Measurements from ENCODE around the gene POU2F1. TPM values are rescaled to one million over a fixed set of nuclear protein-coding genes. Genes with fewer than 3 reads are reported as not detected.
"Not testable (repeated sequence)": the region's sequence is repeated elsewhere in the genome, so short reads cannot be mapped to it uniquely, and the experiment has no call there.

The POU2F1 gene
- total and polyA plus RNA-seq, 5 donors from 2014 or later, result 5.2 to 35.3 (median 10.0) TPM

GRCh38 chr1:167197692-167198091 lies 23.0 kb upstream of the POU2F1 start:
- H3K9me3 ChIP-seq (ENCODE audit: control insufficient read depth in 2 of 2, low read length in 2 of 2), result no peaks in the 10 kb centered on the region
- H3K36me3 ChIP-seq (ENCODE audit: control insufficient read depth, insufficient read depth, low read length), result no peaks in the 10 kb centered on the region
- no peak overlapping the region for H3K27ac Mint-ChIP-seq
- no peaks in the 10 kb centered on the region for H3K4me1 Mint-ChIP-seq
- H3K4me3 ChIP-seq (ENCODE audit: low read depth, low read length), result no peak overlapping the region
- H3K4me1 ChIP-seq (ENCODE audit: control insufficient read depth, insufficient read depth, low read length, poor library complexity, severe bottlenecking), result no peaks in the 10 kb centered on the region
- ATAC-seq (ENCODE audit: low read depth in 2 of 2), result no peak
- H3K27ac ChIP-seq (ENCODE audit: insufficient read depth, low read length, poor library complexity, severe bottlenecking), result no peak overlapping the region
- DNase-seq, result no peak
- H3K27me3 ChIP-seq (ENCODE audit: control insufficient read depth, insufficient read depth, low read length), result no peaks in the 10 kb centered on the region
- no peak overlapping the region for H3K4me3 Mint-ChIP-seq
- H3K27me3 Mint-ChIP-seq, result peaks cover 9% of the 10 kb centered on the region
- H3K9me3 Mint-ChIP-seq, result peaks cover 0 to 2% (median 0%) of the 10 kb centered on the region in 7 donors
- no peaks in the 10 kb centered on the region for H3K36me3 Mint-ChIP-seq

DNA sequence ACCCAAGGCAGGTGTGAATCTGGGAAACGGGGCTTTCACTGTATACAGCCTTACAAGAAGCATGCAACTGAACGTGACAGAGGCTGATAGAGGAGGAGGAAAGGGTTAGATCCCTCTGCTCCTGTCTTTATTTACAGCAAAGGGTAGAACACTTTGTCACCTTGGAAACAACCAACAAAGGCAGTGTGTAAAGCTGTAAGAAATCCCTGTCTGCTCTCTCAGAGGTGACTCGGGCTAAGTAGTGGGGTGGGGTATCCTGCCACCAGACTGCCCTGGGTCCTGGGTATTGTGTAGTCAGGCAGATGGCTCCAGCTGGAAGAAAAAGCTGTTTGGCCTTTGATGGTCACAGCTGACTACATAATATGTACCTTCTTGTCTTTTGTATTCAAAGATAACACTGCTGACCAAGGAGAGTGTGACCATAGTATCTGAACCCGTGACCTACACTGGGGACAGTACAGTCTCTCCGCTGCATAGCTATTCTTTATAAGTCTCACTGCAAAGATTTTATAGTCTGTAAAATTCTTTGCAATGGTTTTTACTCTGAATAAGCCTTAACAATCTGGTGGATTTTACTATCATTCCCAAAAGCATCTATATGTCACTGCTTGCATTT lies 22.1 kb upstream of the POU2F1 start:
- no peaks in the 10 kb centered on the region for H3K4me1 ChIP-seq (ENCODE audit: control insufficient read depth, insufficient read depth, low read length, poor library complexity, severe bottlenecking)
- peaks cover 0 to 2% (median 0%) of the 10 kb centered on the region in 7 donors for H3K9me3 Mint-ChIP-seq
- no peaks in the 10 kb centered on the region for H3K36me3 Mint-ChIP-seq
- no peak overlapping the region for H3K4me3 Mint-ChIP-seq
- no peak overlapping the region for H3K4me3 ChIP-seq (ENCODE audit: low read depth, low read length)
- no peak overlapping the region for H3K27ac Mint-ChIP-seq
- H3K27ac ChIP-seq (ENCODE audit: insufficient read depth, low read length, poor library complexity, severe bottlenecking), result no peak overlapping the region
- H3K27me3 Mint-ChIP-seq, result peaks cover 6% of the 10 kb centered on the region
- no peaks in the 10 kb centered on the region for H3K4me1 Mint-ChIP-seq
- H3K36me3 ChIP-seq (ENCODE audit: control insufficient read depth, insufficient read depth, low read length), result no peaks in the 10 kb centered on the region
- no peaks in the 10 kb centered on the region for H3K9me3 ChIP-seq (ENCODE audit: control insufficient read depth in 2 of 2, low read length in 2 of 2)
- DNase-seq (no peak), ATAC-seq (ENCODE audit: low read depth in 2 of 2) (no peak)
- H3K27me3 ChIP-seq (ENCODE audit: control insufficient read depth, insufficient read depth, low read length), result no peaks in the 10 kb centered on the region

DNA sequence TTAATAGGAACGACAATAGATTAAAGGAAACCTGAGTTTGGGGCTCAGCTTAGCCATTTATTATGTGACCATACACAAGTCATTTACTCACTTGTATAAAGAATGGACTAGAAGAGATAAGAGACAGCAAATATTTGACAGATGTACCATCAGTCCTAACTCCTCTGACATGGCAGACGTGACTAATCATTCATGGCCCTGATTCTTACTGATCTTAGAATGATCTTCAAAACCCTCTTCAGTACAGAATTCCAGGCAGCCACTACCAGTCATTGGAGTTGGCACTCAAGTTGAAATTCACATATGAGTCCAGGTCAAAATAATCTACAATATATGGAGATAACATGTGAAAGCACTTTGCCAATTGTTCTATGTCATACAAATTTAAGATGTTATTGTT lies 21.0 kb upstream of the POU2F1 start:
- Mint-ChIP-seq H3K4me1 (no peaks in the 10 kb centered on the region), H3K36me3 (no peaks in the 10 kb centered on the region)

DNA sequence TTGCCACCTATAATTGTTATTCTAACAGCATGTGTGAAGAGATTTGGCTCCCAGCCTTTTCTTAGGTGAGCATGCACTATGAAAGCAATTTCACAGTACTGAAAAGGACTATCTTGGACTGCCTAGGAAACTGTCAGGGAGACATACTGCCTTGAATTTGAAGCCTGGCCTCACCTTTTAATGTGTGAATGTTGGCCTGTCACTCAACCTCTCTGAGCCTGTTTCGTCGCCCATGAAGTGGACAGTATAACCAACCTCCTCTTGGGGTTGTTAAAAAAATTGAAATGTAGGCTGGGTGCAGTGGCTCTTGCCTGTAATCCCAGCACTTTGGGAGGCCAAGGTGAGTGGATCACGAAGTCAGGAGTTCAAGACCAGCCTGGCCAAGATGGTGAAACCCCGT lies 20.4 kb upstream of the POU2F1 start:
- Mint-ChIP-seq H3K4me3 (no peak overlapping the region), H3K9me3 (peaks cover 0 to under 1% (median 0%) of the 10 kb centered on the region in 7 donors), H3K27ac (no peak overlapping the region), H3K4me1 (no peaks in the 10 kb centered on the region), H3K27me3 (no peaks in the 10 kb centered on the region), H3K36me3 (no peaks in the 10 kb centered on the region)
- H3K4me1 ChIP-seq (ENCODE audit: control insufficient read depth, insufficient read depth, low read length, poor library complexity, severe bottlenecking), result no peaks in the 10 kb centered on the region
- no peaks in the 10 kb centered on the region for H3K9me3 ChIP-seq (ENCODE audit: control insufficient read depth in 2 of 2, low read length in 2 of 2)
- no peaks in the 10 kb centered on the region for H3K36me3 ChIP-seq (ENCODE audit: control insufficient read depth, insufficient read depth, low read length)
- no peaks in the 10 kb centered on the region for H3K27me3 ChIP-seq (ENCODE audit: control insufficient read depth, insufficient read depth, low read length)
- no peak overlapping the region for H3K4me3 ChIP-seq (ENCODE audit: low read depth, low read length)
- H3K27ac ChIP-seq (ENCODE audit: insufficient read depth, low read length, poor library complexity, severe bottlenecking), result no peak overlapping the region
- ATAC-seq (ENCODE audit: low read depth in 2 of 2) (no peak), DNase-seq (no peak)

More for the DNA sequence above, 21.0 kb upstream of the POU2F1 start:
- Histone ChIP-seq H3K27ac (ENCODE audit: insufficient read depth, low read length, poor library complexity, severe bottlenecking) (no peak overlapping the region), H3K4me3 (ENCODE audit: low read depth, low read length) (no peak overlapping the region), H3K4me1 (ENCODE audit: control insufficient read depth, insufficient read depth, low read length, poor library complexity, severe bottlenecking) (no peaks in the 10 kb centered on the region), H3K9me3 (ENCODE audit: control insufficient read depth in 2 of 2, low read length in 2 of 2) (no peaks in the 10 kb centered on the region), H3K27me3 (ENCODE audit: control insufficient read depth, insufficient read depth, low read length) (no peaks in the 10 kb centered on the region), H3K36me3 (ENCODE audit: control insufficient read depth, insufficient read depth, low read length) (no peaks in the 10 kb centered on the region)
- Mint-ChIP-seq H3K27me3 (peaks cover under 1% of the 10 kb centered on the region), H3K4me3 (no peak overlapping the region), H3K27ac (no peak overlapping the region), H3K9me3 (no peaks in the 10 kb centered on the region)
- no peak for DNase-seq
- ATAC-seq (ENCODE audit: low read depth in 2 of 2), result no peak

GRCh38 chr1:167200749-167201148 lies 19.9 kb upstream of the POU2F1 start:
- no peaks in the 10 kb centered on the region for H3K4me1 ChIP-seq (ENCODE audit: control insufficient read depth, insufficient read depth, low read length, poor library complexity, severe bottlenecking)
- H3K4me1 Mint-ChIP-seq, result no peaks in the 10 kb centered on the region
- no peaks in the 10 kb centered on the region for H3K36me3 ChIP-seq (ENCODE audit: control insufficient read depth, insufficient read depth, low read length)
- peaks cover 0 to 4% (median 0%) of the 10 kb centered on the region in 7 donors for H3K9me3 Mint-ChIP-seq
- no peak overlapping the region for H3K27ac Mint-ChIP-seq
- H3K4me3 Mint-ChIP-seq, result no peak overlapping the region
- no peak overlapping the region for H3K27ac ChIP-seq (ENCODE audit: insufficient read depth, low read length, poor library complexity, severe bottlenecking)
- no peak for DNase-seq
- no peaks in the 10 kb centered on the region for H3K27me3 ChIP-seq (ENCODE audit: control insufficient read depth, insufficient read depth, low read length)
- H3K4me3 ChIP-seq (ENCODE audit: low read depth, low read length), result no peak overlapping the region
- H3K27me3 Mint-ChIP-seq, result no peaks in the 10 kb centered on the region
- H3K36me3 Mint-ChIP-seq, result no peaks in the 10 kb centered on the region
- no peaks in the 10 kb centered on the region for H3K9me3 ChIP-seq (ENCODE audit: control insufficient read depth in 2 of 2, low read length in 2 of 2)
- ATAC-seq (ENCODE audit: low read depth in 2 of 2), result no peak

DNA sequence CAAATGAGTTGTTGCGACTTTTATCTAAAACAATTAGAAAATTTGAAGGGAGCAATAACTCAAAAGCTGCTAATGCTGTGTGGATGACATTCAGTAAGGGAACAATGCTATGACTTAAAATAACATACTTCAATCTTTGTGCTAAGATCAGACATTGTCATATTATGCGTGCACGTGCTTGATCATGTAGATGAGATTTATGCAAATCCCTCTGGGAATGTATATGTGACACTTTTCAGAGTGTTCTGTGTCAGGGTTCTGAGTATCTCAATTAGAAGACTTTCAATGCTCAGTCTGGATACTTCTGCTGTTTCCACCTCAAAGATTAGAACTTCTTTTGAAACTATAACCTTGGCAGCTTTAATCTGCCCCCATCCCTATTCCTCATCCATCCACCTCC lies 18.6 kb upstream of the POU2F1 start:
- H3K27me3 Mint-ChIP-seq, result peaks cover 3% of the 10 kb centered on the region

GRCh38 chr1:167205306-167206050 lies 15.2 kb upstream of the POU2F1 start:
- H3K4me1 Mint-ChIP-seq; H3K4me3 Mint-ChIP-seq; H3K36me3 Mint-ChIP-seq; DNase-seq; ATAC-seq (ENCODE audit: low read depth in 2 of 2); H3K36me3 ChIP-seq (ENCODE audit: control insufficient read depth, insufficient read depth, low read length); H3K4me3 ChIP-seq (ENCODE audit: low read depth, low read length); H3K27ac ChIP-seq (ENCODE audit: insufficient read depth, low read length, poor library complexity, severe bottlenecking); H3K4me1 ChIP-seq (ENCODE audit: control insufficient read depth, insufficient read depth, low read length, poor library complexity, severe bottlenecking): not testable (repeated sequence)
- H3K27ac Mint-ChIP-seq, result peak overlapping the region in 1 of 3 donors; percentile 12
- peaks cover 19% of the 10 kb centered on the region in 2 experiments for H3K9me3 ChIP-seq (ENCODE audit: control insufficient read depth in 2 of 2, low read length in 2 of 2)
- peaks cover 14% of the 10 kb centered on the region for H3K27me3 ChIP-seq (ENCODE audit: control insufficient read depth, insufficient read depth, low read length)
- H3K9me3 Mint-ChIP-seq, result peaks cover 0 to 23% (median 16%) of the 10 kb centered on the region in 7 donors
- peaks cover 11% of the 10 kb centered on the region for H3K27me3 Mint-ChIP-seq

More for the DNA sequence above, 18.6 kb upstream of the POU2F1 start:
- no peaks in the 10 kb centered on the region for H3K27me3 ChIP-seq (ENCODE audit: control insufficient read depth, insufficient read depth, low read length)
- ATAC-seq (ENCODE audit: low read depth in 2 of 2) (no peak), DNase-seq (no peak)
- H3K4me1 ChIP-seq (ENCODE audit: control insufficient read depth, insufficient read depth, low read length, poor library complexity, severe bottlenecking), result no peaks in the 10 kb centered on the region
- peaks cover 0 to 2% (median 0%) of the 10 kb centered on the region in 4 donors for H3K4me1 Mint-ChIP-seq
- no peaks in the 10 kb centered on the region for H3K36me3 ChIP-seq (ENCODE audit: control insufficient read depth, insufficient read depth, low read length)
- no peak overlapping the region for H3K27ac ChIP-seq (ENCODE audit: insufficient read depth, low read length, poor library complexity, severe bottlenecking)
- H3K27ac Mint-ChIP-seq, result no peak overlapping the region
- no peak overlapping the region for H3K4me3 Mint-ChIP-seq
- H3K36me3 Mint-ChIP-seq, result no peaks in the 10 kb centered on the region
- H3K9me3 Mint-ChIP-seq, result peaks cover 0 to 4% (median 0%) of the 10 kb centered on the region in 7 donors
- H3K4me3 ChIP-seq (ENCODE audit: low read depth, low read length), result no peak overlapping the region
- H3K9me3 ChIP-seq (ENCODE audit: control insufficient read depth in 2 of 2, low read length in 2 of 2), result no peaks in the 10 kb centered on the region

Measured in CD4-positive, CD25-positive, alpha-beta regulatory T cell (primary cell).